ENCODE measurements around the gene UBE2E2. TPM values are rescaled to one million over a fixed set of nuclear protein-coding genes. Genes with fewer than 3 reads are reported as not detected.
"Not testable (repeated sequence)": the region's sequence is repeated elsewhere in the genome, so short reads cannot be mapped to it uniquely, and the experiment has no call there.

UBE2E2 gene
- total RNA-seq, 1 donor from 2014 or later: 32.5 TPM

DNA sequence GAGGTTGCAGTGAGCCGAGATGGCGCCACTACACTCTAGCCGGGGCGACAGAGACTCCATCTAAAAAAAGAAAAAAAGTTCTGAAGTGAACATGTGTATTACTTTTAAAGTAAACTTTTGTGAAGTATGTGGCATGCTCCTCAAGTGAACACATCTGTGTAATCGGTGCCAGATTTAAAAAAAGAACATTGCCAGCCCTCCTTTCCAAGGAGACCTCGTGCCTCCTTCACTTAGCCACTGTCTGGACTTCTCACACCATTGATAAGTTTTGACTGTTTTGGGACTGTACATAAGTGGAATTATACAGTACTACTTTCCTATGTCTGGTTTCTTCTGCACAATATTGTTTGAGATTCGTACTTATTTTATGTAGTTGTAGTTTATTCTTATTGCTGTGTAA, 140.4 kb downstream of the UBE2E2 start:
- Mint-ChIP-seq H3K9me3 (ENCODE audit: low read depth) (peaks cover 9% of the 10 kb centered on the region), H3K4me3 (ENCODE audit: low read depth) (no peak overlapping the region), H3K27me3 (no peaks in the 10 kb centered on the region), H3K27ac (no peak overlapping the region), H3K4me1 (ENCODE audit: low read depth) (peaks cover 5% of the 10 kb centered on the region), H3K36me3 (ENCODE audit: insufficient read depth) (peaks cover 3% of the 10 kb centered on the region)
- TF ChIP-seq, protein P1, sequence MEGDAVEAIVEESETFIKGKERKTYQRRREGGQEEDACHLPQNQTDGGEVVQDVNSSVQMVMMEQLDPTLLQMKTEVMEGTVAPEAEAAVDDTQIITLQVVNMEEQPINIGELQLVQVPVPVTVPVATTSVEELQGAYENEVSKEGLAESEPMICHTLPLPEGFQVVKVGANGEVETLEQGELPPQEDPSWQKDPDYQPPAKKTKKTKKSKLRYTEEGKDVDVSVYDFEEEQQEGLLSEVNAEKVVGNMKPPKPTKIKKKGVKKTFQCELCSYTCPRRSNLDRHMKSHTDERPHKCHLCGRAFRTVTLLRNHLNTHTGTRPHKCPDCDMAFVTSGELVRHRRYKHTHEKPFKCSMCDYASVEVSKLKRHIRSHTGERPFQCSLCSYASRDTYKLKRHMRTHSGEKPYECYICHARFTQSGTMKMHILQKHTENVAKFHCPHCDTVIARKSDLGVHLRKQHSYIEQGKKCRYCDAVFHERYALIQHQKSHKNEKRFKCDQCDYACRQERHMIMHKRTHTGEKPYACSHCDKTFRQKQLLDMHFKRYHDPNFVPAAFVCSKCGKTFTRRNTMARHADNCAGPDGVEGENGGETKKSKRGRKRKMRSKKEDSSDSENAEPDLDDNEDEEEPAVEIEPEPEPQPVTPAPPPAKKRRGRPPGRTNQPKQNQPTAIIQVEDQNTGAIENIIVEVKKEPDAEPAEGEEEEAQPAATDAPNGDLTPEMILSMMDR (IDR thresholded peaks at IDR 0.05; ENCODE audit: unreplicated experiment): no peak
- no peak for DNase-seq (ENCODE audit: low spot score, unreplicated experiment)

DNA sequence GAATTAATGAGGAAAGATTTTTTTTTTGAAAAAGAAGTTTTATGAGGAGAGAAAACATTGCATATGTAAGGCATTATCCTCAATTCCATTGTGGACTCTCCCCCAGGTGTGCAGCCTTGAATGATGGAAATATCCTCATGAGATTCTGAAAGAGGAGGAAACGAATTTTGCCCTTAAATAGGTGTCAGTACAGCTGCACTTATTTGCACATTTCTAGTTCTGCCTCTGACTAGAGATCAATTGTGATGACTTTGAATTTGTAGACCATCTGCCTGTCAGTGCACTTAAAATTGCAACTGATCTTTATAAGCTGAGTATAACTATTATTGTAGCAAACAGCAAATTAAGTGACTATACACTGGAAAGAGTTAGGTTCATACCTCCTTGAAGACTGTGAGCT, 141.8 kb downstream of the UBE2E2 start:
- Mint-ChIP-seq H3K4me1 (ENCODE audit: low read depth) (peaks cover 5% of the 10 kb centered on the region), H3K36me3 (ENCODE audit: insufficient read depth) (peaks cover 8% of the 10 kb centered on the region), H3K27ac (no peak overlapping the region), H3K4me3 (ENCODE audit: low read depth) (no peak overlapping the region), H3K27me3 (no peaks in the 10 kb centered on the region), H3K9me3 (ENCODE audit: low read depth) (peaks cover 12% of the 10 kb centered on the region)
- TF ChIP-seq, protein P1 (IDR thresholded peaks at IDR 0.05; ENCODE audit: unreplicated experiment): no peak
- DNase-seq (ENCODE audit: low spot score, unreplicated experiment): no peak

DNA sequence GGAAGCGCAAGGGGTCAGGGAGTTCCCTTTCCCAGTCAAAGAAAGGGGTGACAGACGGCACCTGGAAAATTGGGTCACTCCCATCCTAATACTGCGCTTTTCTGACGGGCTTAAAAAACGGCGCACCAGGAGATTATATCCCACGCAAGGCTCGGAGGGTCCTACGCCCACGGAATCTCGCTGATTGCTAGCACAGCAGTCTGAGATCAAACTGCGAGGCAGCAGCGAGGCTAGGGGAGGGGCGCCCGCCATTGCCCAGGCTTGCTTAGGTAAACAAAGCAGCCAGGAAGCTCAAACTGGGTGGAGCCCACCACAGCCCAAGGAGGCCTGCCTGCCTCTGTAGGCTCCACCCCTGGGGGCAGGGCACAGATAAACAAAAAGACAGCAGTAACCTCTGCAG, 146.3 kb downstream of the UBE2E2 start:
- not testable (repeated sequence) for DNase-seq (ENCODE audit: low spot score, unreplicated experiment); H3K4me3 Mint-ChIP-seq (ENCODE audit: low read depth); H3K27ac Mint-ChIP-seq; H3K27me3 Mint-ChIP-seq; H3K4me1 Mint-ChIP-seq (ENCODE audit: low read depth)
- H3K36me3 Mint-ChIP-seq (ENCODE audit: insufficient read depth): peaks cover 11% of the 10 kb centered on the region
- peaks cover 23% of the 10 kb centered on the region for H3K9me3 Mint-ChIP-seq (ENCODE audit: low read depth)

DNA sequence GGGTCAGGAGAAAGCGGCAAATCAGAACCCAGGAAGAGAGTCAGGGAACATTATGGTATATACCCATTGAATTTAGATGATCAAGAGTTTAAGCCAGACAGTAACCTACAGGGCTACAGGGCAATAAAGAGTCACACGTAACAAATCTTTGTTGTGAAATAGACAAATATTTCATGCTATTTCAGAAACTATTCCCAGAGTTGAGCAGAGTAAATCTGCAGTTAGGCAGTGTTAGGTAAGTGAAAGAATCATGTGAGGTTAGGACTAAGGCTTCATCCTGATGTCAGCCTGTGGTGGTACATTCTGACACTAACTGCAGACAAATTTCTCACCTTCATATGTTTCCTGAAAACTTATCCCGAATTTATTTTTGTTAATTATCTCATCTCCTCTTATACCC, 153.0 kb downstream of the UBE2E2 start:
- TF ChIP-seq, protein P1 (IDR thresholded peaks at IDR 0.05; ENCODE audit: unreplicated experiment): no peak
- Mint-ChIP-seq H3K27me3 (no peaks in the 10 kb centered on the region), H3K36me3 (ENCODE audit: insufficient read depth) (peaks cover 1% of the 10 kb centered on the region), H3K4me3 (ENCODE audit: low read depth) (no peak overlapping the region), H3K9me3 (ENCODE audit: low read depth) (peaks cover 6% of the 10 kb centered on the region), H3K4me1 (ENCODE audit: low read depth) (no peaks in the 10 kb centered on the region), H3K27ac (no peak overlapping the region)
- DNase-seq (ENCODE audit: low spot score, unreplicated experiment): no peak

DNA sequence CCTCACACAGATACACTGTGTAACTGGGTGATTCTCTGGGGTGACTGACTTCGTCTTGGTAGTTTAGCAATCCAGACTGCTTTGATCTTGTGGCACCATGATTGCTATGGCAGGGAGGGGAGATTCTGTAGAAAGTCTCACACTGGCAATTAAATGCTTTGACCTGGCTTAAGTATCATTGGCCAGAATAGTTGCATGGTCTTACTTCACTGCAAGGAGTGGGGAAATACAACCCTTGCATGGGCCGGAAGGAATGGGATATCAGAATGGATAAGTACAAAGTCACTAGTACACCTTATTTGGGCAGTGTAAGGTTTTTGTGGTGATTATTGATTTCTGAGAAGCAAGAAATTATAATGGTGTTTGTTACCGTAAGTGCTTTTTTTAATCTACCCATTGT, 153.8 kb downstream of the UBE2E2 start:
- Mint-ChIP-seq H3K36me3 (ENCODE audit: insufficient read depth) (peaks cover under 1% of the 10 kb centered on the region), H3K4me1 (ENCODE audit: low read depth) (no peaks in the 10 kb centered on the region), H3K9me3 (ENCODE audit: low read depth) (peaks cover under 1% of the 10 kb centered on the region), H3K4me3 (ENCODE audit: low read depth) (no peak overlapping the region), H3K27me3 (no peaks in the 10 kb centered on the region), H3K27ac (no peak overlapping the region)
- TF ChIP-seq, protein P1 (IDR thresholded peaks at IDR 0.05; ENCODE audit: unreplicated experiment): no peak
- DNase-seq (ENCODE audit: low spot score, unreplicated experiment): no peak

DNA sequence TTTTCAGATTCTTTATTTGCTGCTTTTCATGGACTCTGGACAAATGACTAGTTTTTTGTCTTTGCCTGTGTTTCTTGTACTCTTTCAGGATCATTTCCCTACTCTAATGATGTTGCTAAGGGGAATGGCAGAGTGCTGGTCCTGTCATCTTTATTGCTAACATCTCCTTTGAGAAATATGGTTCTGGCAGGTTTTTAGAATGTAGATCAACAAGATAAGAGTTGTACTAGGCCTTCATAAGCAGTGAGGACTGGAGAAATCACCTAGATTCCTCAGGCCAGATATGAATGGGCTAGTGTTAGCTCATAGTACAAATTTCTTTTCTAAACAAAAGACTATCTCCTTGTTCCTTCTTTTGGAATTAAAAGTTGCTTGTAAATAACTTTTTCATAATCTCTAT, 156.0 kb downstream of the UBE2E2 start:
- peaks cover 10% of the 10 kb centered on the region for H3K9me3 Mint-ChIP-seq (ENCODE audit: low read depth)
- H3K27ac Mint-ChIP-seq: no peak overlapping the region
- H3K4me3 Mint-ChIP-seq (ENCODE audit: low read depth): no peak overlapping the region
- H3K27me3 Mint-ChIP-seq: no peaks in the 10 kb centered on the region
- peaks cover 2% of the 10 kb centered on the region for H3K36me3 Mint-ChIP-seq (ENCODE audit: insufficient read depth)
- H3K4me1 Mint-ChIP-seq (ENCODE audit: low read depth): no peaks in the 10 kb centered on the region
- TF ChIP-seq, protein P1 (IDR thresholded peaks at IDR 0.05; ENCODE audit: unreplicated experiment): no peak
- no peak for DNase-seq (ENCODE audit: low spot score, unreplicated experiment)
